HAP-1 (cell line): ENCODE data around the gene LRRC3C.

Experiments used
- DNase-seq, 2 experiments: peaks; one replicate each; pipeline ENCODE4 v3.0.0-alpha.2; 2016 to 2020; ENCODE audit warnings: low spot score in 2 of 2
- H3K27me3 ChIP-seq: fragments of 250-450 bp; sonication (Bioruptor Pico); 2 replicates; pipeline ENCODE4 v1.5.1; 2020; ENCODE audit warnings: low read depth, mild to moderate bottlenecking, moderate library complexity
- H3K36me3 ChIP-seq: fragments of 250-450 bp; sonication (Bioruptor Pico); replicated peaks from 2 replicates; pipeline ENCODE4 v1.5.1; 2020; ENCODE audit warnings: mild to moderate bottlenecking
- H3K4me1 ChIP-seq: fragments of 250-450 bp; sonication (Bioruptor Pico); 2 replicates; pipeline ENCODE4 v1.5.1; 2020; ENCODE audit warnings: mild to moderate bottlenecking
- H3K4me3 ChIP-seq: fragments of 250-450 bp; sonication (Bioruptor Pico); 2 replicates; pipeline ENCODE4 v1.5.1; 2020; ENCODE audit warnings: mild to moderate bottlenecking, moderate library complexity
- H3K9me3 ChIP-seq: fragments of 250-450 bp; sonication (Bioruptor Pico); 2 replicates; pipeline ENCODE4 v1.5.1; 2020; ENCODE audit warnings: mild to moderate bottlenecking, moderate library complexity
- in situ Hi-C: fragments of 300-500 bp; cut with MboI; formaldehyde crosslinking; loops from 3 replicates; pipeline ENCODE4 v1.14.3; 2020; ENCODE audit warnings: low sequenced_read_pairs, inconsistent platforms, mixed read lengths

LRRC3C gene

GRCh38 chr17:39968761-39969160 lies 41.2 kb downstream of the LRRC3C start:
- in situ Hi-C loops, result no loop called here
- Histone ChIP-seq H3K27me3 (peaks cover 45% of the 10 kb centered on the region), H3K9me3 (no peaks in the 10 kb centered on the region), H3K4me1 (no peaks in the 10 kb centered on the region), H3K36me3 (no peaks in the 10 kb centered on the region), H3K4me3 (no peak overlapping the region)
- DNase-seq, result no peak

DNA sequence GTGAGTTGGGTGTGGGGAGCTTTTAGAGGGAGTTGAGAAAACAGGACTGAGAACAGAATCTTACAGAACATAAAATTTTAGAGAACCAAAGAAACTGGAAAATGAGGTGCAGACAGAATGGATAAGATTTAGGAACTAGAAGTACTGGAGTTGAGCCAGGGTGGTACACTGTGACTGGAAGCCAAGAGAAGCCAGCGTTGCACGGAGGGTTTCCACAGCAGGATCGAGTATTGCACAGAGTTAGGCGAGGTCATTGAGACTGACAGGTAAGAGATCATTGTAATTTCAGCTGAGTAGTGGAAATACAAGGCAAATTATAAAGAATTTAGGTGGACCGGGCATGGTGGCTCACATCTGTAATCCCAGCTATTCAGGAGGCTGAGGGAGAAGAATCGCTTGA lies 41.8 kb downstream of the LRRC3C start:
- no peak overlapping the region for H3K4me3 ChIP-seq
- DNase-seq, result no peak
- no peaks in the 10 kb centered on the region for H3K9me3 ChIP-seq
- no peaks in the 10 kb centered on the region for H3K36me3 ChIP-seq
- in situ Hi-C loops, result no loop called here
- H3K4me1 ChIP-seq, result no peaks in the 10 kb centered on the region
- peaks cover 43% of the 10 kb centered on the region for H3K27me3 ChIP-seq

GRCh38 chr17:39970157-39970692 lies 42.7 kb downstream of the LRRC3C start:
- Histone ChIP-seq H3K27me3 (peaks cover 39% of the 10 kb centered on the region), H3K4me3 (no peak overlapping the region), H3K9me3 (no peaks in the 10 kb centered on the region), H3K36me3 (no peaks in the 10 kb centered on the region), H3K4me1 (no peaks in the 10 kb centered on the region)
- in situ Hi-C loops, result no loop called here
- DNase-seq, result no peak

- in situ Hi-C loops, result no loop called here
Observed at GRCh38 chr17:39971076-39971603, 43.6 kb downstream of the LRRC3C start.

GRCh38 chr17:39972271-39972670 lies 44.7 kb downstream of the LRRC3C start:
- H3K4me3 ChIP-seq, result no peak overlapping the region
- H3K36me3 ChIP-seq, result no peaks in the 10 kb centered on the region
- no peaks in the 10 kb centered on the region for H3K4me1 ChIP-seq
- no peak for DNase-seq
- in situ Hi-C loops, result no loop called here
- H3K9me3 ChIP-seq, result no peaks in the 10 kb centered on the region
- H3K27me3 ChIP-seq, result peaks cover 32% of the 10 kb centered on the region

More at GRCh38 chr17:39971076-39971603, 43.6 kb downstream of the LRRC3C start:
- Histone ChIP-seq H3K36me3 (no peaks in the 10 kb centered on the region), H3K9me3 (no peaks in the 10 kb centered on the region), H3K27me3 (peaks cover 34% of the 10 kb centered on the region), H3K4me1 (no peaks in the 10 kb centered on the region), H3K4me3 (no peak overlapping the region)
- no peak for DNase-seq

- Histone ChIP-seq H3K4me3 (no peak overlapping the region), H3K27me3 (peaks cover 32% of the 10 kb centered on the region), H3K4me1 (no peaks in the 10 kb centered on the region), H3K9me3 (no peaks in the 10 kb centered on the region), H3K36me3 (no peaks in the 10 kb centered on the region)
- in situ Hi-C loops, result no loop called here
- no peak for DNase-seq
Observed at GRCh38 chr17:39973496-39973895, 46.0 kb downstream of the LRRC3C start.

DNA sequence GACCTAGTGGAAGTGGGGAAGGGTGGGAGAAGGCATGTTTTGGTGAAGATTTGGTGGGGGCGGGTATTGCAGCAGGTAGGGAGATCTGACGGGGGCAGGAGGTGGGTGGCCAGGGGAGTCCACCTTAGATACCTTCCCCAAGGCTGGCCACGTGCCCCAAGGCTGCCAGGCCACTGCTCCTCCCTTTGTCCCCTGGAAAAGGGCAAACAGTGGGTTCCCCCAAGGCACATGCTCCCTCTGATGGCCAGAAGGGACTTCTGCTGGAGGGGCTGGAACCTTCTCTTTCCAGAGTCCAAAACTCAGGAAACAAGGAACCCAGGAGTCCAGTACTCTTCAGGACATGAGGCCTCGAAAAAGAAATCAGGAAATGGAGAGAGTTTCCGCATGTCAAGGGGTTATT lies 46.9 kb downstream of the LRRC3C start:
- Histone ChIP-seq H3K27me3 (peaks cover 32% of the 10 kb centered on the region), H3K36me3 (no peaks in the 10 kb centered on the region), H3K4me1 (peaks cover under 1% of the 10 kb centered on the region; the same call in 1 of the 2 replicates), H3K4me3 (no peak overlapping the region), H3K9me3 (no peaks in the 10 kb centered on the region)
- in situ Hi-C loops, result no loop called here
- DNase-seq, result no peak

DNA sequence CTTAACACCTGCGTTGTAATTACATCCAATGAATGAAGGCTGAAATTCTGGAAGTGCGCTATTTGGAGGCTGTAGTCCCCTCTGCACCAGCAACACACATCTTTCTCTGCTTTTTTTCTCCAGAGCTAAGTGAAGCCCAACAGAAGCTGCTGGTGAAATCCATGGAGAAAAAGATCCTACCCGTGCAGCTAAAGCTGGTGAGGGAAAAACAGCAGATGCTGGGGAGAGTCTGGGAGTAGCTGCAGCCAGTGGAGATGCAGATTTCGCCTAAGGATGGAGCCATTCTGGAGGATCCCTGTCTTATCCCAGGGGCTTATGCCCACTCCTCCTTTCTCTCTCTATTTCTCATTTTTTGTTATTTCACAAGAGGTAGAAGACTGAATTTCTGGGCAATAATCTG lies 48.3 kb downstream of the LRRC3C start:
- peaks cover 21% of the 10 kb centered on the region for H3K27me3 ChIP-seq
- H3K36me3 ChIP-seq, result peaks cover under 1% of the 10 kb centered on the region
- peaks cover 7% of the 10 kb centered on the region; the same call in 1 of the 2 replicates for H3K4me1 ChIP-seq
- no peak for DNase-seq
- no peak overlapping the region for H3K4me3 ChIP-seq
- in situ Hi-C loops, result no loop called here
- H3K9me3 ChIP-seq, result no peaks in the 10 kb centered on the region

GRCh38 chr17:39979016-39979670 lies 51.6 kb downstream of the LRRC3C start:
- Histone ChIP-seq H3K4me1 (peaks cover 16% of the 10 kb centered on the region), H3K4me3 (no peak overlapping the region; the same call in 1 of the 2 replicates), H3K36me3 (peaks cover 10% of the 10 kb centered on the region), H3K9me3 (no peaks in the 10 kb centered on the region), H3K27me3 (peaks cover 6% of the 10 kb centered on the region; the same call in 1 of the 2 replicates)
- in situ Hi-C loops, result no loop called here
- DNase-seq, result no peak

- peak; percentile 41 to 59 for DNase-seq
- Histone ChIP-seq H3K27me3 (peaks cover 6% of the 10 kb centered on the region; the same call in 1 of the 2 replicates), H3K9me3 (no peaks in the 10 kb centered on the region), H3K36me3 (peaks cover 18% of the 10 kb centered on the region), H3K4me1 (peaks cover 16% of the 10 kb centered on the region), H3K4me3 (peak overlapping the region; percentile 94)
- in situ Hi-C loops, result no loop called here
Observed at GRCh38 chr17:39979893-39980350, 52.4 kb downstream of the LRRC3C start.

GRCh38 chr17:39980351-39981206 lies 53.0 kb downstream of the LRRC3C start, which contains the start of gene PSMD3:
TSS of gene PSMD3 (plus strand) at chr17:39980807. CDS start at chr17:39980971, 164 bp downstream.
- DNase-seq, result peak; percentile 98 to 99
- H3K4me1 ChIP-seq, result peaks cover 16% of the 10 kb centered on the region
- H3K9me3 ChIP-seq, result no peaks in the 10 kb centered on the region
- H3K36me3 ChIP-seq, result peaks cover 24% of the 10 kb centered on the region
- peak within 1 kb of the TSS; percentile 94 for H3K4me3 ChIP-seq
- in situ Hi-C loops, result no loop called here
- H3K27me3 ChIP-seq, result peaks cover 3% of the 10 kb centered on the region; the same call in 1 of the 2 replicates

DNA sequence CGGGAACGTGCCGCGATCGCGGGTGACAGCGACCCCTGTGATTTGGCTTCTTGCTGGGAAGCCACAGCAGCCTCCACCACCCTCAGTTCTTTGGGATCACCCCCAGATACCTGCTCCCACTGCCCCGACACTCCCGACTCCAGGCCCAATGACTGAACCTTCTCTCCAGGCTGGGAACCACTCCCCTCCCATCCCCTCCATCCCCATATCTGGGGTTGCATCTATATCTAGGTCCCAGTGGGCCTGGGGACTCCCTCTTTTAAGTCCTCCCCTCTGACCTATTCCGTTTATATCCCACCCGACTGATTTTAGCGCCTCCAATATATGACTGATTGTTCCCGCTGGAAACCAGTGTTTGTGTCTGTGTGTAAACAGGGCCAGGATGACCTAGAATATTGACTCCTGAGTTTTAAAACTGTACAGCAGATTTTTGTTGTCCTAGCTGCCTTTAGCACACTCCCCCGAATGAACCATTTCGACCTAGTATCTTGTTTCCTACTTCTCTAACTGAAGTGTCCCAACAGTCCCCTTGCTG lies 53.7 kb downstream of the LRRC3C start:
- Histone ChIP-seq H3K4me1 (peaks cover 16% of the 10 kb centered on the region), H3K36me3 (peaks cover 31% of the 10 kb centered on the region), H3K9me3 (no peaks in the 10 kb centered on the region), H3K27me3 (peaks cover 3% of the 10 kb centered on the region; the same call in 1 of the 2 replicates), H3K4me3 (peak overlapping the region; percentile 94)
- in situ Hi-C loops, result no loop called here
- DNase-seq, result no peak

DNA sequence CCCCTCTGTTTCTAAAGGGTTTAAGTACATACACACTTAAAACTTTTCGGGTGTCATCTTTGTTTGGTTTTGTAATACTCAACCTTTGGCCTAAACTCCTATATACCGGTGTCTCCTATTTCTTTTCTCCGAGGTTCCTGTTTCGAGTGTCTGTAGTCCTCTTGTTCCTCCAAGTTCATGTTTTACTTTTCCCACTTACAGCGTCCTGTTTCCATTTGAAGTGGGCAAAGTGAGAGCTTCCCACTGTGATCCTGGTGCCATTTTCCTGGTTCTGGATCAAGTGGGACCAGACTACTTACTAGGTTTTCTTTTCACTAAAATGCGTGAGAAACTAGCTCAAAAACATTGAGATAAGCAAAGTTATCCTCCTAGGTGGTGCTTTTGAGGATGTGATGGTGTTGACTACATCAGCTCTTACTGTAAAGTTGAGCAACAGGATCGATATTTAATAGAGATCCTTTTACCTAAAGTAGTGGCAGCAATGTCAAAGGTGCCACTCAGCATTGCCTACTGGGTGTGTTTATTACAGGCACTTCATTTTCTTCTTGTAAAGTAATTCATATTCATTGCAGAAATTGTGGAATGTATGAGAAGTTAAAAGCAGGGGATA lies 54.3 kb downstream of the LRRC3C start:
- in situ Hi-C loops, result no loop called here
- Histone ChIP-seq H3K27me3 (peaks cover under 1% of the 10 kb centered on the region; the same call in 1 of the 2 replicates), H3K4me1 (peaks cover 16% of the 10 kb centered on the region), H3K36me3 (peaks cover 37% of the 10 kb centered on the region), H3K4me3 (peak overlapping the region; percentile 94), H3K9me3 (no peaks in the 10 kb centered on the region)
- DNase-seq, result no peak
